ENCODE measurements around the gene CFAP99.

CFAP99 gene

DNA sequence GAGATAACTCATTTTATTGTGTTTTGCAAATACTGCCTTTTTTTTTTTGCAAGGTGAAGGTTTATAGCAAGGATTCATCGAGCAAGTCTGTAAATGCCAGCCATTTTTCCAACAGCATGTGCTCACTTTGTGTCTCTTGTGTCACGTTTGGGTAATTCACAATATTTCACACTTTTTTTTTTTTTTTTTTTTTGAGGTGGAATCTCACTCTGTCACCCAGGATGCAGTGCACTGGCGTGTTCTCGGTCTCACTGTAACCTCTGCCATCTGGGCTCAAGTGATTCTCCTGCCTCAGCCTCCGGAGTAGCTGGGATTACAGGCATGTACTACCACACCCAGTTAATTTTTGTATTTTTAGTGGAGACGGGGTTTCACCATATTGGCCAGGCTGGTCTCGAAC, 52.0 kb downstream of the CFAP99 start:
- no peak for ATAC-seq (ENCODE audit: insufficient read depth, low read depth)

DNA sequence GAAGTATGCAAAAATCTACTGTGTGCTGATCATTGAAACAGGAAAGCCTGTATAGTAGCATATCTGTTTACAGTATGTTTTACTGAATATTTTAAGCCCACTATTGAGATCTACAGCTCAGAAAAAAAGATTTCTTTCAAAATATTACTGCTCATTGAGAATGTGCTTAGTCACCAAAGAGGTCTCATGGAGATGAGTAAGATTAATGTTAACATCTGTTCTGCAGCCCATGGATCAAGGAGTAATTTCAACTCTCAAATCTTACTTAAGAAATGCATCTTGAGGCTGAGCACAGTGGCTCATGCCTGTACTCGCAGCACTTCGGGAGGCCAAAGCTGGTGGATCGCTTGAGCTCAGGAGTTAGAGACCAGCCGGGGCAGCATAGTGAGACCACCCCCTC, 53.4 kb downstream of the CFAP99 start:
- DNase-seq (no peak), ATAC-seq (ENCODE audit: insufficient read depth, low read depth) (no peak)
- Histone ChIP-seq H3K27ac (ENCODE audit: low read length) (no peak overlapping the region), H3K4me2 (ENCODE audit: insufficient read depth, low read length) (peak overlapping the region; percentile 83), H3K9me3 (ENCODE audit: insufficient read depth, low read length, severe bottlenecking) (no peaks in the 10 kb centered on the region), H3K9ac (ENCODE audit: low read depth, low read length) (no peak overlapping the region), H4K20me1 (ENCODE audit: insufficient read depth, low read length) (peaks cover 75% of the 10 kb centered on the region), H3K36me3 (ENCODE audit: insufficient read depth, low read length) (peaks cover 53% of the 10 kb centered on the region), H3K79me2 (ENCODE audit: insufficient read depth, low read length) (peaks cover 94% of the 10 kb centered on the region), H3K4me3 (ENCODE audit: low read depth in 1 of 2, low read length in 2 of 2) (no peak overlapping the region), H3K4me1 (ENCODE audit: insufficient read depth, low read length) (peaks cover 45% of the 10 kb centered on the region), H3K27me3 (ENCODE audit: insufficient read depth, low read length, poor library complexity) (no peaks in the 10 kb centered on the region), H2AFZ (ENCODE audit: low read depth, low read length) (no peak overlapping the region)
- TF ChIP-seq EZH2 (IDR thresholded peaks at IDR 0.05; ENCODE audit: borderline replicate concordance, low read depth, low read length, severe bottlenecking): no peak
- TF ChIP-seq, protein P1, sequence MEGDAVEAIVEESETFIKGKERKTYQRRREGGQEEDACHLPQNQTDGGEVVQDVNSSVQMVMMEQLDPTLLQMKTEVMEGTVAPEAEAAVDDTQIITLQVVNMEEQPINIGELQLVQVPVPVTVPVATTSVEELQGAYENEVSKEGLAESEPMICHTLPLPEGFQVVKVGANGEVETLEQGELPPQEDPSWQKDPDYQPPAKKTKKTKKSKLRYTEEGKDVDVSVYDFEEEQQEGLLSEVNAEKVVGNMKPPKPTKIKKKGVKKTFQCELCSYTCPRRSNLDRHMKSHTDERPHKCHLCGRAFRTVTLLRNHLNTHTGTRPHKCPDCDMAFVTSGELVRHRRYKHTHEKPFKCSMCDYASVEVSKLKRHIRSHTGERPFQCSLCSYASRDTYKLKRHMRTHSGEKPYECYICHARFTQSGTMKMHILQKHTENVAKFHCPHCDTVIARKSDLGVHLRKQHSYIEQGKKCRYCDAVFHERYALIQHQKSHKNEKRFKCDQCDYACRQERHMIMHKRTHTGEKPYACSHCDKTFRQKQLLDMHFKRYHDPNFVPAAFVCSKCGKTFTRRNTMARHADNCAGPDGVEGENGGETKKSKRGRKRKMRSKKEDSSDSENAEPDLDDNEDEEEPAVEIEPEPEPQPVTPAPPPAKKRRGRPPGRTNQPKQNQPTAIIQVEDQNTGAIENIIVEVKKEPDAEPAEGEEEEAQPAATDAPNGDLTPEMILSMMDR (IDR thresholded peaks at IDR 0.05; ENCODE audit: borderline replicate concordance, extremely low read depth, low read length, poor library complexity, severe bottlenecking): no peak

More for the DNA sequence above, 52.0 kb downstream of the CFAP99 start:
- H3K4me2 ChIP-seq (ENCODE audit: insufficient read depth, low read length): peak overlapping the region; percentile 83
- no peak for TF ChIP-seq EZH2 (IDR thresholded peaks at IDR 0.05; ENCODE audit: borderline replicate concordance, low read depth, low read length, severe bottlenecking)
- TF ChIP-seq, protein P1 (IDR thresholded peaks at IDR 0.05; ENCODE audit: borderline replicate concordance, extremely low read depth, low read length, poor library complexity, severe bottlenecking): no peak
- H3K36me3 ChIP-seq (ENCODE audit: insufficient read depth, low read length): peaks cover 42% of the 10 kb centered on the region
- peak overlapping the region in 1 of 2 experiments; percentile 89; a peak in 2 of 4 replicates for H3K4me3 ChIP-seq (ENCODE audit: low read depth in 1 of 2, low read length in 2 of 2)
- no peaks in the 10 kb centered on the region for H3K27me3 ChIP-seq (ENCODE audit: insufficient read depth, low read length, poor library complexity)
- H3K9ac ChIP-seq (ENCODE audit: low read depth, low read length): peak overlapping the region; percentile 95
- DNase-seq: no peak
- peaks cover 84% of the 10 kb centered on the region for H3K79me2 ChIP-seq (ENCODE audit: insufficient read depth, low read length)
- H3K4me1 ChIP-seq (ENCODE audit: insufficient read depth, low read length): peaks cover 46% of the 10 kb centered on the region
- no peaks in the 10 kb centered on the region for H3K9me3 ChIP-seq (ENCODE audit: insufficient read depth, low read length, severe bottlenecking)
- H4K20me1 ChIP-seq (ENCODE audit: insufficient read depth, low read length): peaks cover 61% of the 10 kb centered on the region
- H3K27ac ChIP-seq (ENCODE audit: low read length): peak overlapping the region; percentile 96; the same call in 1 of the 2 replicates
- H2AFZ ChIP-seq (ENCODE audit: low read depth, low read length): no peak overlapping the region

DNA sequence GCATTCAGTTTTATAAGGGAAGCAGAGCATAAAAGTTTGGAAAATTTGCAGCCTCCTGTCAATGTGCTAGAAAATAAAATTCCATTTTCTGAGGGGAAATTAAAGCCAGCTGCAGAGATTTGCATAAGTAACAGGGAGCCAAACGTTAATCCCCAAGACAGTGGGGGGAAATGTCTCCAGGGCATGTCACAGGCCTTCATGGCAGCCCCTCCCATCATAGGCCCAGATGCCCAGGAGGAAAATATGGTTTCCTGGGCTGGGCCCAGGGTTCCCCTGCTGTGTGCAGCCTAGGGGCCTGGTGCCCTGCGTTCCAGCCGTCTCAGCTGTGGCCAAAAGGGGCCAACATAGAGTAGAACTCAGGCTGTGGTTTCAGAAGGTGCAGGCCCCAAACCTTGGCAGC, 59.5 kb downstream of the CFAP99 start:
- peaks cover 10% of the 10 kb centered on the region; the same call in 1 of the 2 replicates for H3K4me1 ChIP-seq (ENCODE audit: insufficient read depth, low read length)
- H3K27ac ChIP-seq (ENCODE audit: low read length): no peak overlapping the region
- no peaks in the 10 kb centered on the region for H3K9me3 ChIP-seq (ENCODE audit: insufficient read depth, low read length, severe bottlenecking)
- no peaks in the 10 kb centered on the region for H3K27me3 ChIP-seq (ENCODE audit: insufficient read depth, low read length, poor library complexity)
- peaks cover 46% of the 10 kb centered on the region for H3K36me3 ChIP-seq (ENCODE audit: insufficient read depth, low read length)
- peaks cover 100% of the 10 kb centered on the region for H3K79me2 ChIP-seq (ENCODE audit: insufficient read depth, low read length)
- H4K20me1 ChIP-seq (ENCODE audit: insufficient read depth, low read length): peaks cover 95% of the 10 kb centered on the region
- H3K4me3 ChIP-seq (ENCODE audit: low read depth in 1 of 2, low read length in 2 of 2): no peak overlapping the region
- no peak overlapping the region for H3K9ac ChIP-seq (ENCODE audit: low read depth, low read length)
- H3K4me2 ChIP-seq (ENCODE audit: insufficient read depth, low read length): no peak overlapping the region
- H2AFZ ChIP-seq (ENCODE audit: low read depth, low read length): no peak overlapping the region
- no peak for TF ChIP-seq EZH2 (IDR thresholded peaks at IDR 0.05; ENCODE audit: borderline replicate concordance, low read depth, low read length, severe bottlenecking)
- TF ChIP-seq, protein P1 (IDR thresholded peaks at IDR 0.05; ENCODE audit: borderline replicate concordance, extremely low read depth, low read length, poor library complexity, severe bottlenecking): no peak
- DNase-seq: no peak
- no peak for ATAC-seq (ENCODE audit: insufficient read depth, low read depth)
